Measurements from ENCODE around the gene LOC128125822.

The LOC128125822 gene

DNA sequence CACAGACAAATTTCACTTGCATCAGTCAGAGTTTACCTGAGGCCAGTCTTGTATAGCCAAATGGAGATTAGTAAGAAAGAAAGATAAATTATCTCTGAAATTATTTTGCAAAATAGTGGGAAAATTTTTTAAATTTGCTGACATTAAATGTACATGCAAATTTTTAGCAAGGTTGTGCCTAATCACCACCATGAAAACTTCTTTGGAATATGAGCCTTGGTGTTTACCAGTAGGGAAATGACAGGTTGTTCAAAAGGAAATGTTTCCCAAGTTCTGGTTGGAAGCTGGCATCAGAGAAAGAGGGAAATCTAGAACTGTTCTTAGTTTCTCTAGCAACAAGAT is 34.4 kb upstream of the LOC128125822 start:
- H3K27ac ChIP-seq (ENCODE audit: low read length): no peak overlapping the region
- H3K9ac ChIP-seq (ENCODE audit: low read length): no peak overlapping the region
- H3K4me2 ChIP-seq (ENCODE audit: low read length): no peak overlapping the region
- TF ChIP-seq EZH2phosphoT487 (IDR thresholded peaks at IDR 0.05; ENCODE audit: low read depth): no peak
- TF ChIP-seq, protein P1, sequence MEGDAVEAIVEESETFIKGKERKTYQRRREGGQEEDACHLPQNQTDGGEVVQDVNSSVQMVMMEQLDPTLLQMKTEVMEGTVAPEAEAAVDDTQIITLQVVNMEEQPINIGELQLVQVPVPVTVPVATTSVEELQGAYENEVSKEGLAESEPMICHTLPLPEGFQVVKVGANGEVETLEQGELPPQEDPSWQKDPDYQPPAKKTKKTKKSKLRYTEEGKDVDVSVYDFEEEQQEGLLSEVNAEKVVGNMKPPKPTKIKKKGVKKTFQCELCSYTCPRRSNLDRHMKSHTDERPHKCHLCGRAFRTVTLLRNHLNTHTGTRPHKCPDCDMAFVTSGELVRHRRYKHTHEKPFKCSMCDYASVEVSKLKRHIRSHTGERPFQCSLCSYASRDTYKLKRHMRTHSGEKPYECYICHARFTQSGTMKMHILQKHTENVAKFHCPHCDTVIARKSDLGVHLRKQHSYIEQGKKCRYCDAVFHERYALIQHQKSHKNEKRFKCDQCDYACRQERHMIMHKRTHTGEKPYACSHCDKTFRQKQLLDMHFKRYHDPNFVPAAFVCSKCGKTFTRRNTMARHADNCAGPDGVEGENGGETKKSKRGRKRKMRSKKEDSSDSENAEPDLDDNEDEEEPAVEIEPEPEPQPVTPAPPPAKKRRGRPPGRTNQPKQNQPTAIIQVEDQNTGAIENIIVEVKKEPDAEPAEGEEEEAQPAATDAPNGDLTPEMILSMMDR (IDR thresholded peaks at IDR 0.05; ENCODE audit: low read depth, low read length): no peak
- no peaks in the 10 kb centered on the region for H4K20me1 ChIP-seq (ENCODE audit: insufficient read depth, low read length)
- no peak overlapping the region for H3K4me3 ChIP-seq (ENCODE audit: low read length)
- no peaks in the 10 kb centered on the region for H3K36me3 ChIP-seq (replicated peaks; ENCODE audit: low read depth, low read length)
- H3K27me3 ChIP-seq (ENCODE audit: low read depth, low read length): peaks cover 9% of the 10 kb centered on the region
- no peaks in the 10 kb centered on the region for H3K9me3 ChIP-seq (ENCODE audit: insufficient read depth, low read length)
- H3K79me2 ChIP-seq (ENCODE audit: low read length): no peaks in the 10 kb centered on the region
- peaks cover 11% of the 10 kb centered on the region for H3K4me1 ChIP-seq (ENCODE audit: low read length)
- no peak overlapping the region for H2AFZ ChIP-seq (ENCODE audit: low read depth, low read length)

DNA sequence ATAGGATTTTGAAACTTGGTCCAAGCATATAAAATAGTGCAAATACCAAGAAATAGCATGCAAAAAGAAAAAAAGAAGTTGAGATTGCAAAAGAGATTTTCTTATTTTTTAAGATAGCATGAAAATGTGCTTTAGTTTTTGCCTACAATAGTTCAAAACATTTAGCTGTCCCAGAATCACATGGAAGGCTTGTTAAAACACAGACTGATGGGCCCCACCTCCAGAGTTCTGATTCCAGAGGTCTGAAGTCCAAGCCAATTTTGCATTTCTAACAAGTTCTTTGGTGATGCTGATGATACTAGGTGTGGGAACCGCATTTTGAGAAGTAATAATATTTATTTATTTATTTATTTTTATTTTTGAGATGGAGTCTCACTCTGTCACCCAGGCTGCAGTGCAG is 33.7 kb upstream of the LOC128125822 start:
- no peaks in the 10 kb centered on the region for H3K79me2 ChIP-seq (ENCODE audit: low read length)
- no peak overlapping the region for H2AFZ ChIP-seq (ENCODE audit: low read depth, low read length)
- H3K4me2 ChIP-seq (ENCODE audit: low read length): no peak overlapping the region
- no peak overlapping the region for H3K4me3 ChIP-seq (ENCODE audit: low read length)
- H4K20me1 ChIP-seq (ENCODE audit: insufficient read depth, low read length): no peaks in the 10 kb centered on the region
- H3K27ac ChIP-seq (ENCODE audit: low read length): no peak overlapping the region
- TF ChIP-seq, protein P1 (IDR thresholded peaks at IDR 0.05; ENCODE audit: low read depth, low read length): no peak
- no peak for TF ChIP-seq EZH2phosphoT487 (IDR thresholded peaks at IDR 0.05; ENCODE audit: low read depth)
- no peak overlapping the region for H3K9ac ChIP-seq (ENCODE audit: low read length)
- no peaks in the 10 kb centered on the region for H3K36me3 ChIP-seq (replicated peaks; ENCODE audit: low read depth, low read length)
- H3K27me3 ChIP-seq (ENCODE audit: low read depth, low read length): peaks cover 14% of the 10 kb centered on the region
- H3K9me3 ChIP-seq (ENCODE audit: insufficient read depth, low read length): no peaks in the 10 kb centered on the region
- H3K4me1 ChIP-seq (ENCODE audit: low read length): peaks cover 11% of the 10 kb centered on the region

DNA sequence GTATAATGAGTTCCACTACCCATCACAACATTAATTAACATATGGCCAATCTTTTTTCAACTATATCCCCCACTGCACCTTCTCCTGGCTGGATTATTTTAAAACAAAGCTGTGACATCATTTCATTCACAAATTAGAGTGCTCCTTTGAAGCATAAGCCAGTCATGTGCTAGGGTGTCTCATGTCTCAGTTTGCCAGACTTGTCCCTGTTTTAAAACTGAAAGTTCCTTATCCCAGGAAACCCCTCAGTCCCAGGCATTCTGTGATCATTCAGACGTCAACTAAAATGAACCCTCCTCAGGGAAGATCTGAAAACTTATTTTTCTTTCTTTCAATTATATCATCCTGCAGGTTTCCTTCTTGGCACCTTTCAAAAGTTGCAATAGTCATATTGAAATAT is 29.3 kb upstream of the LOC128125822 start:
- Histone ChIP-seq H3K36me3 (replicated peaks; ENCODE audit: low read depth, low read length) (no peaks in the 10 kb centered on the region), H3K4me3 (ENCODE audit: low read length) (no peak overlapping the region), H2AFZ (ENCODE audit: low read depth, low read length) (no peak overlapping the region), H3K27ac (ENCODE audit: low read length) (no peak overlapping the region), H3K79me2 (ENCODE audit: low read length) (no peaks in the 10 kb centered on the region), H3K9ac (ENCODE audit: low read length) (no peak overlapping the region), H4K20me1 (ENCODE audit: insufficient read depth, low read length) (no peaks in the 10 kb centered on the region), H3K4me2 (ENCODE audit: low read length) (no peak overlapping the region), H3K27me3 (ENCODE audit: low read depth, low read length) (peaks cover 23% of the 10 kb centered on the region), H3K4me1 (ENCODE audit: low read length) (peaks cover 1% of the 10 kb centered on the region), H3K9me3 (ENCODE audit: insufficient read depth, low read length) (no peaks in the 10 kb centered on the region)
- TF ChIP-seq, protein P1 (IDR thresholded peaks at IDR 0.05; ENCODE audit: low read depth, low read length): no peak
- no peak for TF ChIP-seq EZH2phosphoT487 (IDR thresholded peaks at IDR 0.05; ENCODE audit: low read depth)

DNA sequence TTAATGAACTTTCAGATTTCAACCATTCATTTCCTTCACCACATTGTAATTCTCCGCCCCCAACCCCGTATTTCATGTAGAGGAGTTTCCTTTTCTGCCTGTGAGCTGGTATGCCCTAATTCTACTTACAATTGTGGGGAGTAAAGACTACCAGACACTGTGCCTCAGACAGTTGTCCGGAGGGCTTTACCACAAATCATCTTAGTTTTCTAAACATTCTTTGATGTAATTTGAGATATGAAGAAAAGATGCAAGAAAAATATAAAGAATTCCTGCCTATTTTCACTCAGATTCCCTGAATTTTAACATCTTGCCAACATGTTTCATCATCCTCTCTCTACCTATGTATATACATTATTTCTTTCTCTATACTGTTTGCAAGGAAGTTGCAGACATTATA is 28.3 kb upstream of the LOC128125822 start:
- Histone ChIP-seq H3K4me2 (ENCODE audit: low read length) (no peak overlapping the region), H3K4me3 (ENCODE audit: low read length) (no peak overlapping the region), H3K27me3 (ENCODE audit: low read depth, low read length) (peaks cover 23% of the 10 kb centered on the region), H3K79me2 (ENCODE audit: low read length) (no peaks in the 10 kb centered on the region), H3K4me1 (ENCODE audit: low read length) (no peaks in the 10 kb centered on the region), H3K36me3 (replicated peaks; ENCODE audit: low read depth, low read length) (no peaks in the 10 kb centered on the region), H3K27ac (ENCODE audit: low read length) (no peak overlapping the region), H2AFZ (ENCODE audit: low read depth, low read length) (no peak overlapping the region), H3K9ac (ENCODE audit: low read length) (no peak overlapping the region), H4K20me1 (ENCODE audit: insufficient read depth, low read length) (no peaks in the 10 kb centered on the region), H3K9me3 (ENCODE audit: insufficient read depth, low read length) (no peaks in the 10 kb centered on the region)
- TF ChIP-seq, protein P1 (IDR thresholded peaks at IDR 0.05; ENCODE audit: low read depth, low read length): no peak
- no peak for TF ChIP-seq EZH2phosphoT487 (IDR thresholded peaks at IDR 0.05; ENCODE audit: low read depth)
